Measurements from ENCODE around the gene NEU3. TPM values are rescaled to one million over a fixed set of nuclear protein-coding genes. Genes with fewer than 3 reads are reported as not detected.

The NEU3 gene
- total RNA-seq, 1 experiment from 2014 or later = 9.9 TPM

DNA sequence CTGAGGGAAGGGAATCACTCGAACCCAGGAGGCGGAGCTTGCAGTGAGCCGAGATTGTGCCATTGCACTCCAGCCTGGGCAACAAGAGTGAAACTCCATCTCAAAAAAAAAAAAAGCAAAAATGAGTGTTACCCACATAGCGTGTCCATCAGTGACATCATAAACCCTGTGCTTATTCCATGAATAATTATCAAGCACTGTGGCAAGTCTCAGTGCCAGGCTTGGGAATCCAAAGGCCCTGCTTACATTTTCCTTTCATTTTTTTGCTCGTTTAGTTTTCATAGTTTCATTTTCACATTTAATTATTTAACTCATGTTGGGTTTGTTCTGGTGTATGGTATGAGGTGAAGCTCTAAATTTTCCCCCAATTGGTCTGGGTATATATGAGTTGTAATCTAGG, 46.5 kb downstream of the NEU3 start:
- Histone ChIP-seq H3K4me3 (no peak overlapping the region), H3K27me3 (ENCODE audit: insufficient read depth, low read depth) (0 out of 2 replicates have a peak, but pooled peaks cover under 1% of the 10 kb centered on the region), H3K4me1 (replicated peaks; ENCODE audit: insufficient read depth) (0 out of 2 replicates have a peak, but pooled peaks cover 6% of the 10 kb centered on the region), H2AFZ (no peak overlapping the region), H3K4me2 (no peak overlapping the region), H3K9me2 (ENCODE audit: insufficient read depth) (no peaks in the 10 kb centered on the region), H4K20me1 (ENCODE audit: insufficient read depth) (0 out of 2 replicates have a peak, but pooled peaks cover 3% of the 10 kb centered on the region), H3F3A (ENCODE audit: insufficient read depth, low read depth) (no peaks in the 10 kb centered on the region), H3K36me3 (ENCODE audit: low read depth) (no peaks in the 10 kb centered on the region), H3K27ac (no peak overlapping the region), H3K9me3 (ENCODE audit: insufficient read depth, low read depth) (no peaks in the 10 kb centered on the region), H3K79me2 (ENCODE audit: low read depth) (no peaks in the 10 kb centered on the region)
- BruUV-seq (replicated peaks) = no TSS peak
- intact Hi-C loops (cut with micrococcal nuclease; ENCODE audit: unreplicated experiment) = no loop called here
- CTCF ChIA-PET = interaction anchor here (0.6 to 0.7 kb wide), 3 partner anchors 106 to 629 kb away, joined by 4 to 8 read pairs (median 7); no protein-coding TSS in a partner anchor
- DNase-seq = peak in 1 of 2 experiments; percentile 11
- POLR2A ChIA-PET (ENCODE audit: unreplicated experiment) = no interaction called here
- TF ChIP-seq CTCF (conservative IDR thresholded peaks at IDR 0.05) (no peak), EZH2 (IDR thresholded peaks at IDR 0.05; ENCODE audit: low read depth) (no peak)

DNA sequence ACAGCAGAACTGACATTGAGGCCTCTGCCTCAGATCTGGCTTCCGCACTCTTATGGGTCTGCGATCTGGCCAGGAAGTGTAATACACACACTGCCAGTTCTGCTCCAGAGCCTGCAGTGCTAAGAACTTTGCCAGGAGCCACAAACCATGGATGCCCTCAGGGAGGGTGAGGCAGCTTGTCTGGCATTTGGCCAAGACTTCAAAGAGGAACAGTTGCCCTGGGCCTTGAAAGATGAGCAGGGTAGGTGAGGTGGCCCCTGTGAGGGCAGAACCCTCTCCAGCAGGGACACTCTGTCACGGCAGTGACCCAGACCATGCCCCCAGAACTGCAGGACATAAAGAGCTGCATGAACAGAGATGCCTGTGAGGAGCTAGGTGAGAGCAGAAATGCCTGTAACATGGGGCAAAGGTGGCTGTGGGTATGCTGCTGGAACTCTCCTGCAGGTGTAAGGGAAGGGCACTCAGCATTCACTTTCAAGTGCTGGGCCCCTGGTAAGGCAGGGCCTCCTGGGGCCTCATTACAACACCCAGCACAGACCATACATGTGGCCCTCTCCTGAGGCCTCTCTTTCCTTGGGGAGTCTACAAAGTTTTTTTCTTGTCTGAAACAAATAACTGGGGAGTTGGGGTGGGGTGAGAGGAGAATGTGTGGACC, 47.3 kb downstream of the NEU3 start:
- 0 out of 2 replicates have a peak, but pooled peaks cover 6% of the 10 kb centered on the region for H3K4me1 ChIP-seq (replicated peaks; ENCODE audit: insufficient read depth)
- BruUV-seq (replicated peaks) = no TSS peak
- peak; percentile 62 to 87 for DNase-seq

GRCh38 chr11:75040167-75040770, 51.5 kb downstream of the NEU3 start:
- Histone ChIP-seq H3K4me2 (no peak overlapping the region), H3K79me2 (ENCODE audit: low read depth) (no peaks in the 10 kb centered on the region), H3K4me1 (replicated peaks; ENCODE audit: insufficient read depth) (0 out of 2 replicates have a peak, but pooled peaks cover 6% of the 10 kb centered on the region), H3K9me3 (ENCODE audit: insufficient read depth, low read depth) (no peaks in the 10 kb centered on the region), H3K27me3 (ENCODE audit: insufficient read depth, low read depth) (no peaks in the 10 kb centered on the region), H3K36me3 (ENCODE audit: low read depth) (no peaks in the 10 kb centered on the region), H3F3A (ENCODE audit: insufficient read depth, low read depth) (no peaks in the 10 kb centered on the region), H3K27ac (no peak overlapping the region), H2AFZ (no peak overlapping the region), H3K9me2 (ENCODE audit: insufficient read depth) (no peaks in the 10 kb centered on the region), H4K20me1 (ENCODE audit: insufficient read depth) (0 out of 2 replicates have a peak, but pooled peaks cover 3% of the 10 kb centered on the region), H3K4me3 (no peak overlapping the region)
- intact Hi-C loops (cut with micrococcal nuclease; ENCODE audit: unreplicated experiment) = no loop called here
- CTCF ChIA-PET = no interaction called here
- TF ChIP-seq CTCF (conservative IDR thresholded peaks at IDR 0.05) = no peak
- no peak for TF ChIP-seq EZH2 (IDR thresholded peaks at IDR 0.05; ENCODE audit: low read depth)
- POLR2A ChIA-PET (ENCODE audit: unreplicated experiment) = no interaction called here
- BruUV-seq (replicated peaks) = no TSS peak
- no peak for DNase-seq

More for the DNA sequence above, 47.3 kb downstream of the NEU3 start:
- H2AFZ ChIP-seq = no peak overlapping the region
- no peaks in the 10 kb centered on the region for H3K79me2 ChIP-seq (ENCODE audit: low read depth)
- H3K9me3 ChIP-seq (ENCODE audit: insufficient read depth, low read depth) = no peaks in the 10 kb centered on the region
- H3K4me3 ChIP-seq = no peak overlapping the region
- no peak overlapping the region for H3K27ac ChIP-seq
- CTCF ChIA-PET = interaction anchor here (0.6 to 0.7 kb wide), 2 partner anchors 14 to 105 kb away, joined by 4 to 7 read pairs; no protein-coding TSS in a partner anchor
- 0 out of 2 replicates have a peak, but pooled peaks cover 3% of the 10 kb centered on the region for H4K20me1 ChIP-seq (ENCODE audit: insufficient read depth)
- no peak overlapping the region for H3K4me2 ChIP-seq
- TF ChIP-seq CTCF (conservative IDR thresholded peaks at IDR 0.05) (no peak), EZH2 (IDR thresholded peaks at IDR 0.05; ENCODE audit: low read depth) (no peak)
- no peaks in the 10 kb centered on the region for H3K27me3 ChIP-seq (ENCODE audit: insufficient read depth, low read depth)
- no peaks in the 10 kb centered on the region for H3K36me3 ChIP-seq (ENCODE audit: low read depth)
- no peaks in the 10 kb centered on the region for H3F3A ChIP-seq (ENCODE audit: insufficient read depth, low read depth)
- intact Hi-C loops (cut with micrococcal nuclease; ENCODE audit: unreplicated experiment) = no loop called here
- POLR2A ChIA-PET (ENCODE audit: unreplicated experiment) = no interaction called here
- no peaks in the 10 kb centered on the region for H3K9me2 ChIP-seq (ENCODE audit: insufficient read depth)

Data from PC-9 (cell line).